CD14-positive monocyte (primary cell): Measurements from ENCODE around the gene RAD23A. TPM values are rescaled to one million over a fixed set of nuclear protein-coding genes. Genes with fewer than 3 reads are reported as not detected.

Source experiments
- DNase-seq, 3 donors: peaks; one replicate each; pipeline ENCODE4 v3.0.0-alpha.2; 2011 to 2022
- H2AFZ ChIP-seq: 2 replicates; pipeline ENCODE4 v1.6.0; 2012; ENCODE audit warnings: mild to moderate bottlenecking, low read depth, low read length, inconsistent platforms; ENCODE audit not compliant: insufficient read depth, poor library complexity, severe bottlenecking
- H3K27ac ChIP-seq, 2 donors: 1 replicate in 1 of 2; 2 replicates in 1 of 2; pipeline ENCODE4 v1.5.1; 2012 to 2013; ENCODE audit warnings: low read length in 2 of 2, control low read depth in 1 of 2, inconsistent platforms in 1 of 2, low read depth in 1 of 2, mild to moderate bottlenecking in 1 of 2
- H3K27me3 ChIP-seq, 2 donors: one replicate each; pipeline versions ENCODE4 v1.6.0 to v1.6.1; 2011 to 2013; ENCODE audit warnings: low read length in 2 of 2; ENCODE audit not compliant: control insufficient read depth in 2 of 2, insufficient read depth in 2 of 2
- H3K36me3 ChIP-seq, 2 donors: replicated peaks in 1 of 2; 1 replicate in 1 of 2; 2 replicates in 1 of 2; pipeline versions ENCODE4 v1.5.1 to v1.6.1; 2012 to 2013; ENCODE audit warnings: low read length in 2 of 2, control low read depth in 1 of 2, inconsistent platforms in 1 of 2, mild to moderate bottlenecking in 1 of 2; ENCODE audit not compliant: insufficient read depth in 2 of 2, control insufficient read depth in 1 of 2
- H3K4me1 ChIP-seq, 2 donors: 1 replicate in 1 of 2; 2 replicates in 1 of 2; pipeline versions ENCODE4 v1.5.1 to v1.6.1; 2012 to 2013; ENCODE audit warnings: low read length in 2 of 2, control low read depth in 1 of 2, inconsistent platforms in 1 of 2, mild to moderate bottlenecking in 1 of 2, moderate library complexity in 1 of 2; ENCODE audit not compliant: insufficient read depth in 2 of 2, control insufficient read depth in 1 of 2
- H3K4me2 ChIP-seq: replicated peaks from 2 replicates; pipeline ENCODE3; 2012; ENCODE audit warnings: low read length, moderate library complexity, mild to moderate bottlenecking; ENCODE audit not compliant: poor library complexity, severe bottlenecking; ENCODE audit errors: extremely low read depth
- H3K4me3 ChIP-seq, 3 experiments: fragments of 200-600 bp in 1 of 3; sonication (generic) in 1 of 3; replicated peaks in 1 of 3; 1 replicate in 2 of 3; 2 replicates in 1 of 3; pipeline ENCODE4 v1.5.1; 2011 to 2013; ENCODE audit warnings: low read length in 3 of 3, mild to moderate bottlenecking in 3 of 3, control low read depth in 2 of 3, low read depth in 2 of 3, inconsistent platforms in 1 of 3, moderate library complexity in 1 of 3
- H3K79me2 ChIP-seq: 2 replicates; pipeline ENCODE4 v1.6.0; 2012; ENCODE audit warnings: mild to moderate bottlenecking, control low read depth, inconsistent platforms, low read length, moderate library complexity; ENCODE audit not compliant: insufficient read depth
- H3K9ac ChIP-seq: 2 replicates; pipeline ENCODE4 v1.6.0; 2017; ENCODE audit warnings: low read length, mild to moderate bottlenecking; ENCODE audit not compliant: insufficient read depth, poor library complexity, severe bottlenecking
- H3K9me3 ChIP-seq, 2 donors: replicated peaks in 1 of 2; 1 replicate in 1 of 2; 2 replicates in 1 of 2; pipeline versions ENCODE4 v1.5.1 to v1.6.1; 2012 to 2013; ENCODE audit warnings: low read length in 2 of 2, control low read depth in 1 of 2; ENCODE audit not compliant: control insufficient read depth in 1 of 2, insufficient read depth in 1 of 2
- H4K20me1 ChIP-seq: 2 replicates; pipeline ENCODE4 v1.6.0; 2012; ENCODE audit warnings: mild to moderate bottlenecking, low read length, control low read depth, moderate library complexity; ENCODE audit not compliant: insufficient read depth
- H3K27ac Mint-ChIP-seq, 7 donors: one replicate each; pipeline ENCODE4 v1.8.0; 2020; ENCODE audit warnings: mild to moderate bottlenecking in 7 of 7, mixed read lengths in 7 of 7, moderate library complexity in 6 of 7, inconsistent platforms in 2 of 7
- H3K27me3 Mint-ChIP-seq, 3 donors: one replicate each; pipeline ENCODE4 v1.8.0; 2021 to 2022; ENCODE audit warnings: low read depth in 3 of 3, mild to moderate bottlenecking in 3 of 3, mixed read lengths in 3 of 3, moderate library complexity in 3 of 3, inconsistent platforms in 1 of 3
- H3K36me3 Mint-ChIP-seq, 2 donors: one replicate each; pipeline ENCODE4 v1.8.0; 2020; ENCODE audit warnings: mixed read lengths in 2 of 2, inconsistent platforms in 1 of 2, mild to moderate bottlenecking in 1 of 2
- H3K4me1 Mint-ChIP-seq: one replicate; pipeline ENCODE4 v1.8.0; 2020; ENCODE audit warnings: mild to moderate bottlenecking, mixed read lengths
- H3K4me3 Mint-ChIP-seq, 2 donors: one replicate each; pipeline ENCODE4 v1.8.0; 2020; ENCODE audit warnings: mild to moderate bottlenecking in 2 of 2, mixed read lengths in 2 of 2, moderate library complexity in 1 of 2
- H3K9me3 Mint-ChIP-seq, 7 donors: one replicate each; pipeline ENCODE4 v1.8.0; 2020 to 2022; ENCODE audit warnings: mixed read lengths in 7 of 7, mild to moderate bottlenecking in 6 of 7, moderate library complexity in 6 of 7, inconsistent platforms in 2 of 7
- WGBS: methylation state at CpG from one replicate; pipeline ENCODE4 v1.1.5; 2013; ENCODE audit warnings: missing lambda C conversion rate; ENCODE audit not compliant: insufficient coverage; 5-methylcytosine and 5-hydroxymethylcytosine counted together
- intact Hi-C, 2 donors: fragments of 100-400 bp; cut with micrococcal nuclease; formaldehyde crosslinking; loops; one replicate each; pipeline versions ENCODE4 v1.15.0 to v1.15.1; 2023
- polyA plus RNA-seq, 3 donors: library from polyadenylated mRNA; depleted of rRNA in 1 of 3; unstranded in 2 of 3; stranded (reverse) in 1 of 3; fragments of 300-500 nt in 2 of 3; fragments of >200 nt in 1 of 3; fragmentation: Illumina TruSeq in 2 of 3; gene quantifications; 1 replicate in 2 of 3; 2 replicates in 1 of 3; pipeline ENCODE4 v1.2.3, GENCODE V29; 2012 to 2021
- TF ChIP-seq, protein P1 (sequence below): fragments of 200-600 bp; IDR thresholded peaks from one replicate; pipeline ENCODE4 v1.8.0; 2022; ENCODE audit warnings: antibody characterized with exemption, mild to moderate bottlenecking

The RAD23A gene
- polyA plus RNA-seq, 3 donors: 45.5 to 88.0 (median 55.3) TPM

DNA sequence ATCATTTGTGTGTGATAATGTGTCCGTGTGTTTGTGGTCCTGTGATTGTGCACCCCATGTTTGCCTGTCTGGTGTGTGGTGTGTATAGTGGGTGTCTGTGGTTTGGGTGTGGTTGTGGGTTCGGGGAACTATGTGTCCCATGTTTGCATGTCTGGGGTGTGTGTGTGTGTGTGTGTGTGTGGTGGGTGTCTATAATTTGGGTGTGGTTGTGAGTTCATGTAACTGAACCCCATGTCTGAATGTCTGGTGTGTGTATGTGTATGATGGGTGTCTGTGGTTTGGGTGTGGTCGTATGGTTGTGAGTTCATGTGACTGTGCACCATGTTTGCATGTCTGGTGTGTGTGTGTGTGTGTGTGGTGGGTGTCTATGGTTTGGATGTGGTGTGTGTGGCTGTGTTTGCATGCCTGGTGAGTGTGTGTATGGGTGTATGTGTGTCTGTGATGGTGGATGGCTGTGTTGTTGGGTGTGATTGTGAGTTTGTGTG lies 38.5 kb downstream of the RAD23A start:
- Histone ChIP-seq H3K36me3 (no peaks in the 10 kb centered on the region), H3K4me3 (no peak overlapping the region), H2AFZ (no peak overlapping the region), H3K4me2 (no peak overlapping the region), H3K9ac (no peak overlapping the region), H3K9me3 (no peaks in the 10 kb centered on the region), H3K27ac (no peak overlapping the region), H3K4me1 (peaks cover 9 to 12% of the 10 kb centered on the region in 2 donors), H4K20me1 (no peaks in the 10 kb centered on the region), H3K79me2 (no peaks in the 10 kb centered on the region), H3K27me3 (peaks cover 0 to 6% of the 10 kb centered on the region in 2 donors)
- TF ChIP-seq, protein P1, sequence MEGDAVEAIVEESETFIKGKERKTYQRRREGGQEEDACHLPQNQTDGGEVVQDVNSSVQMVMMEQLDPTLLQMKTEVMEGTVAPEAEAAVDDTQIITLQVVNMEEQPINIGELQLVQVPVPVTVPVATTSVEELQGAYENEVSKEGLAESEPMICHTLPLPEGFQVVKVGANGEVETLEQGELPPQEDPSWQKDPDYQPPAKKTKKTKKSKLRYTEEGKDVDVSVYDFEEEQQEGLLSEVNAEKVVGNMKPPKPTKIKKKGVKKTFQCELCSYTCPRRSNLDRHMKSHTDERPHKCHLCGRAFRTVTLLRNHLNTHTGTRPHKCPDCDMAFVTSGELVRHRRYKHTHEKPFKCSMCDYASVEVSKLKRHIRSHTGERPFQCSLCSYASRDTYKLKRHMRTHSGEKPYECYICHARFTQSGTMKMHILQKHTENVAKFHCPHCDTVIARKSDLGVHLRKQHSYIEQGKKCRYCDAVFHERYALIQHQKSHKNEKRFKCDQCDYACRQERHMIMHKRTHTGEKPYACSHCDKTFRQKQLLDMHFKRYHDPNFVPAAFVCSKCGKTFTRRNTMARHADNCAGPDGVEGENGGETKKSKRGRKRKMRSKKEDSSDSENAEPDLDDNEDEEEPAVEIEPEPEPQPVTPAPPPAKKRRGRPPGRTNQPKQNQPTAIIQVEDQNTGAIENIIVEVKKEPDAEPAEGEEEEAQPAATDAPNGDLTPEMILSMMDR: no peak
- H3K9me3 Mint-ChIP-seq: no peaks in the 10 kb centered on the region
- WGBS: 75% methylated on average over 3 of the region's 3 CpGs
- no peak overlapping the region for H3K27ac Mint-ChIP-seq
- H3K4me1 Mint-ChIP-seq: peaks cover 8% of the 10 kb centered on the region
- no peaks in the 10 kb centered on the region for H3K36me3 Mint-ChIP-seq
- H3K27me3 Mint-ChIP-seq: peaks cover 4 to 8% (median 6%) of the 10 kb centered on the region in 3 donors
- DNase-seq: no peak
- no peak overlapping the region for H3K4me3 Mint-ChIP-seq
- intact Hi-C loops: loop anchor here (5.0 to 10.0 kb wide), 2 partner anchors 33 to 51 kb away; no protein-coding TSS in a partner anchor

DNA sequence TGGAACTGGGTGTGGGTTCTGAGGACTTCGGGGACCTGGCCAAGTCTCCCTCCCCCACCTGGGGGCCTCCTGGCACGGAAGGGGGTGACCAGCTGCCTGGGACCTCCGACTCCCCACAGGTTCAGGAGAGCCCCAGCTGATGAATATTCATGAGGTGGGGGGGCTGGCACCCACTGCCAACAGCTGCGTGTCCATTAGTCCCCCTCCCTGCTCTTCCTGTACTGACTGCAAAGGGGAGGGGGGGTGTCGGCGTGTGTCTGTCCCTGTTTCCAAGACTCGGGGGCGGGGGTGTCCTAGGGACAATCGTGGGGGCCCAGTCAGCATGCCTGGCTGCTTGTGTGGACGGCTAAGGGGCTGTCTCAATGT lies 39.0 kb downstream of the RAD23A start:
- Histone ChIP-seq H3K4me1 (peaks cover 9 to 12% of the 10 kb centered on the region in 2 donors), H2AFZ (no peak overlapping the region), H3K4me2 (no peak overlapping the region), H4K20me1 (no peaks in the 10 kb centered on the region), H3K9me3 (peaks cover 0 to 4% of the 10 kb centered on the region in 2 donors), H3K79me2 (no peaks in the 10 kb centered on the region), H3K36me3 (no peaks in the 10 kb centered on the region), H3K27me3 (peaks cover 0 to 6% of the 10 kb centered on the region in 2 donors), H3K27ac (no peak overlapping the region), H3K9ac (no peak overlapping the region), H3K4me3 (no peak overlapping the region)
- WGBS: 64% methylated on average over 6 of the region's 10 CpGs
- Mint-ChIP-seq H3K27ac (peak overlapping the region in 1 of 7 donors; percentile 63), H3K4me1 (peaks cover 8% of the 10 kb centered on the region), H3K9me3 (no peaks in the 10 kb centered on the region), H3K27me3 (peaks cover 1 to 4% (median 4%) of the 10 kb centered on the region in 3 donors), H3K4me3 (no peak overlapping the region), H3K36me3 (no peaks in the 10 kb centered on the region)
- no peak for DNase-seq
- intact Hi-C loops: loop anchor here (5.0 to 10.0 kb wide), 2 partner anchors 33 to 50 kb away; no protein-coding TSS in a partner anchor
- TF ChIP-seq, protein P1: no peak
